Kidney (tissue), 14 donors: Measurements from ENCODE around the gene PTMA. TPM values are rescaled to one million over a fixed set of nuclear protein-coding genes. Genes with fewer than 3 reads are reported as not detected.
A peak's percentile ranks its signal among the peaks of the same experiment; 100 is the strongest.
"Not testable (repeated sequence)": the region's sequence is repeated elsewhere in the genome, so short reads cannot be mapped to it uniquely, and the experiment has no call there.

Source experiments
- DNase-seq, 5 donors: peaks; one replicate each; pipeline ENCODE4 v3.0.0-alpha.2; 2013 to 2020
- FAIRE-seq: peaks from 2 replicates; lab custom pipeline; 2012; peaks lifted over from hg19 to GRCh38; lab: Jason Lieb, UNC
- H3K27ac ChIP-seq, 2 donors: one replicate each; pipeline ENCODE4 v1.7.0; 2013; ENCODE audit warnings: low read depth in 2 of 2, low read length in 2 of 2, inconsistent platforms in 1 of 2
- H3K27me3 ChIP-seq: one replicate; pipeline ENCODE4 v1.7.1; 2013; ENCODE audit warnings: low read length, inconsistent platforms; ENCODE audit not compliant: control insufficient read depth, insufficient read depth
- H3K36me3 ChIP-seq, 3 donors: one replicate each; pipeline versions ENCODE4 v1.7.0 to v1.7.1; 2013; ENCODE audit warnings: low read length in 3 of 3, control low read depth in 1 of 3, inconsistent platforms in 1 of 3; ENCODE audit not compliant: insufficient read depth in 3 of 3, control insufficient read depth in 2 of 3
- H3K4me1 ChIP-seq, 3 donors: one replicate each; pipeline versions ENCODE4 v1.7.0 to v1.7.1; 2013; ENCODE audit warnings: low read length in 3 of 3, inconsistent platforms in 1 of 3, low read depth in 1 of 3; ENCODE audit not compliant: control insufficient read depth in 2 of 3, insufficient read depth in 2 of 3
- H3K4me3 ChIP-seq, 3 donors: one replicate each; pipeline versions ENCODE4 v1.7.0 to v1.8.1; 2013; ENCODE audit warnings: low read length in 3 of 3, control low read depth in 1 of 3, inconsistent platforms in 1 of 3
- H3K9ac ChIP-seq, 3 donors: one replicate each; pipeline versions ENCODE4 v1.7.0 to v1.7.1; 2013; ENCODE audit warnings: low read length in 3 of 3, control low read depth in 1 of 3, inconsistent platforms in 1 of 3
- H3K9me3 ChIP-seq, 3 donors: one replicate each; pipeline versions ENCODE4 v1.7.0 to v1.7.1; 2013; ENCODE audit warnings: low read length in 3 of 3, control low read depth in 1 of 3, inconsistent platforms in 1 of 3; ENCODE audit not compliant: control insufficient read depth in 2 of 3, insufficient read depth in 1 of 3
- intact Hi-C: fragments of 100-400 bp; cut with DNase I; formaldehyde crosslinking; loops from one replicate; pipeline ENCODE4 v1.11.1; 2022
- polyA plus RNA-seq: library from polyadenylated mRNA; stranded (reverse); fragments of 350-450 nt; fragmentation: Illumina TruSeq; extraction: RNeasy Lipid Tissue Mini Kit (QIAGEN cat#74804); gene quantifications from one replicate; pipeline ENCODE4 v1.2.3, GENCODE V29; 2014; ENCODE audit warnings: low read depth, low replicate concordance; ENCODE audit not compliant: insufficient read depth
- total RNA-seq: library from RNA; stranded (reverse); fragmentation: NEBNext Ultra II Directional; extraction: Animal tissue kit (Norgen Biotek cat#: 25700); gene quantifications from one replicate; pipeline ENCODE4 v1.2.1, GENCODE V29; 2021
- TF ChIP-seq, protein P1 (sequence below): IDR thresholded peaks from 3 replicates; pipeline ENCODE4 v1.5.1; 2012; ENCODE audit warnings: mild to moderate bottlenecking, moderate library complexity, borderline replicate concordance; ENCODE audit not compliant: insufficient read depth; ENCODE audit errors: extremely low read depth
- donor health status: control.
- donor health status: control.
- donor health status: control.
- donor health status: control.
- donor health status: control.
- donor health status: DM: yes; HTN: yes; CAD: no.
- donor health status: Normal renal cell carcinoma (clear cell type).

Gene PTMA
- total and polyA plus RNA-seq, 2 donors from 2014 or later: 825 to 1,173 TPM

DNA sequence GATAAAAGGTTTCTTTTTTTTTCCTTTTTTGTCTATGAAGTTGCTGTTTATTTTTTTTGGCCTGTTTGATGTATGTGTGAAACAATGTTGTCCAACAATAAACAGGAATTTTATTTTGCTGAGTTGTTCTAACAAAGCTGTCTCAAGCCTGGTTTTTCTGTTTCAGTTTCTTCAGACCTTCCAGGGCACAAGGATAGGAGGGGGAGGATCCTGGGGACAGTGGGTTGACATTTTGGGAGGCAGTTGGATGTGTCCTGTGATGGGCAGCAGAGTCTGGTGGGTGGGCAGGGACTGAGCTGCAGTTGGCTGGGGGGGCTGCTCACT is 5.0 kb downstream of the PTMA start:
- not testable (repeated sequence) for FAIRE-seq, H3K9me3 ChIP-seq, H3K4me3 ChIP-seq, DNase-seq, H3K27me3 ChIP-seq
- H3K4me1 ChIP-seq: peaks cover 2 to 25% (median 20%) of the 10 kb centered on the region in 3 donors
- H3K36me3 ChIP-seq: peaks cover 8 to 13% (median 8%) of the 10 kb centered on the region in 3 donors
- peak overlapping the region; percentile 51 to 53 for H3K27ac ChIP-seq
- peak overlapping the region in 2 of 3 donors; percentile 29 to 59 for H3K9ac ChIP-seq
- intact Hi-C loops: loop anchor here (5.0 kb wide), 1 partner anchor 101 kb away; no protein-coding TSS in a partner anchor

DNA sequence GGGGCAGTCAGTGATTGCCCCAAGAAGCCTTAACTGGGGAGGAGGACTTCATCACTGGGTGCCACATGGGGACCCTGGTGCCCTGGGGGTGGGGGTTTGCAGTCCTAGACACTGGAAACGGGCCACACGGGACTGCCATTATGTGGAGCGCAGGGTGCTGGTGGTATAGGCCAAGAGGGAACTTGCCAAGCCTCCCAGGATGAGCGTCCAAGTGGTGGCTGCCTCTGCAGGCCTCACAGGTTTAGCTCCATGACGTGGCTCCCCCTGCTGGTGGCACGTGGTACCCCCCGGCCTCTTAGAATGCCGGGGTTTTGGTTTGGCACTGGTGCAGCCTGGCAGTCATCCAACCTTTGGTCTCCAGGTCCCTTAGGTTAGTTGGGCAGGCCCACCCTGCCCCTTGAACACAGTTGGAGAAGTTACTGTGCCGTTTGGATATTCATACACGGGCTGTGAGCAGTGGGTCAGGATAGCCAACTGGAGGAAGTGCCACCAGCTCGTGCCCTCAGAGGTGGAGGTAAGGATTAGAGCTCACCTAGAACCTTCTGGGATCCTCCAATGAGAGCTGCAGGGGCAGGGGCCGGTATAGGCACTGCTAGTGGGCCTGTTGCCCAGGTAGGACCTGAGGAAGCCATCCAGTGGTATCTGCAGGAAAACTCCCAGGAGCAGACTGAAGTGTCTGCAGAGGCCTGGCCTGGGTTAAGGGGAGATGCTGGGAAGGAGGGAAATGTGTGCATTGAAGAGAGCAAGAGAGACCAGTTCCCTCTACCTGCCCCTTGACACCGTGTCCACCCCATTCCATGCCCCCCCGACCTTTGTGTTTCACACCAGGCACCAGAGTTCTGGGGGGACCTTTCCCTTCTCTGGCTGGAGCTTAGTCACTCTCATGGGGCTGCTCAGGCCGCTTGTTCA is 5.7 kb downstream of the PTMA start:
- intact Hi-C loops: loop anchor here (5.0 kb wide), 1 partner anchor 102 kb away; no protein-coding TSS in a partner anchor
- Histone ChIP-seq H3K4me1 (peaks cover 2 to 25% (median 20%) of the 10 kb centered on the region in 3 donors), H3K27ac (peak overlapping the region; percentile 51 to 53)

DNA sequence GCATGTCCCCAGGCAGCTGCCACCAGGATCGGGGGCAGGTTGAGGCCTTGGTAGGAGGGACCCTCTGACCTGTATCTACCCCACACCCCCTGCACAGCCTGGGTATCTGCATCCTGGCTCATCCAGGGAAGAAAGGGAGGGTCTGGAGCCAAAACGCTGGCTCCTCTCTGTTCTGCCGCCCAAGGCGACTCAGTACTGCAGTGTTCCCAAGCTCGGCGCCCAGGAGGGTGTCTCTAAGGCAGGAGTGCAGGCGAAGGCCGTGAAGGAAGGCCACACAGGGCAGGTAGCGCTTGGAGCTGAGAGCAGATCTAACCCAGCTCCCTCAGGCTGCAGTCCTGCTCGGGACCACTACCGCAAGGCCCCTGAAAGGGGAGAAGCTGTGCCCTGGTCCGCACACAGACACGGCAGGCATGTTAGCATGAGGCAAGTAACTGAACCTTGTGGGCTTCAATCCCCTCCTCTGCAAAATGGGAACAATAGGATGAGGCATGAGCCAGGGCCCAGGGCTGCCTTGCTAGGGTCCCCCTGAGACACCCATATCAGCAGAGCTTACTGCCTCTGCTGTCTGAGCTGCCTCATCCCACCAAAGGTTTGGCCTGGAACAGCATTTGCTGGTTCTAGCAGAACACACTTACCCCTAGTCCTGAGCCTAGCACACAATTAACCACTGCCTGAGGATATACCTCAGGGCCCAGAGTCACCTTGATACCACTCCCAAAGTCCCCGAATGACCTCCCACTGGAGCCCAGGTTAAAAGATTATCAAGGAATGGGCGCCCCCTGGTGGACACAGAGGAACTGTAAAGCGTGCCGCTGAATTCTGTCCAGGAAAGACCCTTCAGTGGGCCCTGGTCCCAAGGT is 6.5 kb downstream of the PTMA start:
- Histone ChIP-seq H3K4me1 (peaks cover 2 to 23% (median 20%) of the 10 kb centered on the region in 3 donors), H3K36me3 (peaks cover 8 to 13% (median 8%) of the 10 kb centered on the region in 3 donors), H3K9ac (no peak overlapping the region), H3K27ac (no peak overlapping the region), H3K9me3 (no peaks in the 10 kb centered on the region), H3K27me3 (no peaks in the 10 kb centered on the region), H3K4me3 (no peak overlapping the region)
- TF ChIP-seq, protein P1, sequence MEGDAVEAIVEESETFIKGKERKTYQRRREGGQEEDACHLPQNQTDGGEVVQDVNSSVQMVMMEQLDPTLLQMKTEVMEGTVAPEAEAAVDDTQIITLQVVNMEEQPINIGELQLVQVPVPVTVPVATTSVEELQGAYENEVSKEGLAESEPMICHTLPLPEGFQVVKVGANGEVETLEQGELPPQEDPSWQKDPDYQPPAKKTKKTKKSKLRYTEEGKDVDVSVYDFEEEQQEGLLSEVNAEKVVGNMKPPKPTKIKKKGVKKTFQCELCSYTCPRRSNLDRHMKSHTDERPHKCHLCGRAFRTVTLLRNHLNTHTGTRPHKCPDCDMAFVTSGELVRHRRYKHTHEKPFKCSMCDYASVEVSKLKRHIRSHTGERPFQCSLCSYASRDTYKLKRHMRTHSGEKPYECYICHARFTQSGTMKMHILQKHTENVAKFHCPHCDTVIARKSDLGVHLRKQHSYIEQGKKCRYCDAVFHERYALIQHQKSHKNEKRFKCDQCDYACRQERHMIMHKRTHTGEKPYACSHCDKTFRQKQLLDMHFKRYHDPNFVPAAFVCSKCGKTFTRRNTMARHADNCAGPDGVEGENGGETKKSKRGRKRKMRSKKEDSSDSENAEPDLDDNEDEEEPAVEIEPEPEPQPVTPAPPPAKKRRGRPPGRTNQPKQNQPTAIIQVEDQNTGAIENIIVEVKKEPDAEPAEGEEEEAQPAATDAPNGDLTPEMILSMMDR: peak; percentile 71
- DNase-seq (peak; percentile 79 to 90 (median 84)), FAIRE-seq (no peak)
- intact Hi-C loops: loop anchor here (5.0 kb wide), 2 partner anchors 33 to 103 kb away; no protein-coding TSS in a partner anchor

More for the DNA sequence above, 5.7 kb downstream of the PTMA start:
- peak overlapping the region in 2 of 3 donors; percentile 29 to 59 for H3K9ac ChIP-seq
- H3K4me3 ChIP-seq: no peak overlapping the region
- no peaks in the 10 kb centered on the region for H3K9me3 ChIP-seq
- H3K36me3 ChIP-seq: peaks cover 8 to 13% (median 8%) of the 10 kb centered on the region in 3 donors
- no peaks in the 10 kb centered on the region for H3K27me3 ChIP-seq
- TF ChIP-seq, protein P1: peak; percentile 80
- DNase-seq: peak; percentile 81 to 93 (median 89)
- no peak for FAIRE-seq
